Activated naive CD8-positive, alpha-beta T cell treated with anti-CD3 and anti-CD28 coated beads, Interleukin-2, amount 10 ng/mL, durations not matched to agents 7 days and 5 days (primary cell): Measurements from ENCODE around the gene ACTA2. TPM values are rescaled to one million over a fixed set of nuclear protein-coding genes. Genes with fewer than 3 reads are reported as not detected.

Experiments
- ATAC-seq: fragments of 150-1000 bp; cut with Tn5 transposase; one replicate; pipeline ENCODE4 v1.10.0; 2021; ENCODE audit warnings: low read depth, moderate library complexity
- POLR2A ChIA-PET: fragments of 350-600 bp; sonication (Branson Sonifier 250); formaldehyde crosslinking; loops from one replicate; lab custom pipeline; 2021; ENCODE audit warnings: antibody characterized with exemption; lab: Charles Lee
- DNase-seq: peaks from one replicate; pipeline ENCODE4 v3.0.0; 2021
- H3K27ac Mint-ChIP-seq: one replicate; pipeline ENCODE4 v1.8.0; 2022; ENCODE audit warnings: mild to moderate bottlenecking, mixed read lengths
- H3K27me3 Mint-ChIP-seq: one replicate; pipeline ENCODE4 v1.8.0; 2022; ENCODE audit warnings: mild to moderate bottlenecking, moderate library complexity, mixed read lengths
- H3K36me3 Mint-ChIP-seq: one replicate; pipeline ENCODE4 v1.8.0; 2021; ENCODE audit warnings: mild to moderate bottlenecking, mixed read lengths
- H3K4me1 Mint-ChIP-seq: one replicate; pipeline ENCODE4 v1.8.0; 2021; ENCODE audit warnings: mixed read lengths
- H3K4me3 Mint-ChIP-seq: one replicate; pipeline ENCODE4 v1.8.0; 2022; ENCODE audit warnings: mild to moderate bottlenecking, moderate library complexity, mixed read lengths
- H3K9me3 Mint-ChIP-seq: one replicate; pipeline ENCODE4 v1.8.0; 2021; ENCODE audit warnings: mixed read lengths
- total RNA-seq, 2 experiments: library from RNA; stranded (reverse); gene quantifications; one replicate each; pipeline ENCODE4 v1.2.3, GENCODE V29; 2021

ACTA2 gene
- total RNA-seq, 2 experiments from 2014 or later: 11.0 to 13.8 TPM

DNA sequence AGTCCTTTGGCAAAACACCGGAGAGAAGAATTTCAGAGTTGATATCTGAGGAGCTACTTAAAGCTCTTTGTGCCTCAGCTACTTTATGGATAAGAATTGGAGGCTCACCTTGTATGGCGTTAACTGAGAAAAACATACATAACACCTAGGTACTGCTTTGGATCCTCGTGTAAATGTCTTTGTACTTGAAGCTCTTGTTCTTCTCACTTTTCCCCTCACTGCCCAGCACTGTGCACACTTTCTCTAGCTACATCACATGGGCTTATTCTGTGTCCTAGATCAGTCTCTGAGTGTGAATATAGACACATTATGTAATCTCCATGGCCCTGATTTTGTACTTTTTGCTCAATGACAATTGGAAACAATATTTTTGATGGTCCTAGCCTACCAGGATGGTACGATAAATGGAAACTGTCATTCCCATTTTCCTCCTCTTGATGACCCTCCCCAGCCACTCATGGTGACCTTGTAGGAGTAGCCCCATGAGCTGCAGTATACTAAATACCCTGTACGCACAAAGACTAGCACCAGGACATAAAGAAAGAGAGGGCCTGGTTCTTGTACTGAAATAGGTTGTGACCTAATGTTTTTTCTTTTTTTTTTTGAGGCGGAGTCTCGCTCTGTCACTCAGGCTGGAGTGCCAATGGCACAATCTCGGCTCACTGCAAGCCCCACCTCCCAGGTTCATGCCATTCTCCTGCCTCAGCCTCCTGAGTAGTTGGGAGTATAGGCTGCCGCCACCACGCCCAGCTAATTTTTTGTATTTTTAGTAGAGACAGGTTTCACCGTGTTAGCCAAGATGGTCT, 50.4 kb downstream of the ACTA2 start:
- Mint-ChIP-seq H3K9me3 (no peaks in the 10 kb centered on the region), H3K4me1 (peaks cover 36% of the 10 kb centered on the region), H3K27me3 (no peaks in the 10 kb centered on the region), H3K36me3 (peaks cover 58% of the 10 kb centered on the region), H3K27ac (peak overlapping the region; percentile 60), H3K4me3 (no peak overlapping the region)
- DNase-seq (no peak), ATAC-seq (no peak)
- POLR2A ChIA-PET: interaction anchor here (2.9 kb wide), 1 partner anchor 22 kb away, joined by 18 read pairs; the partner anchor contains the start of gene STAMBPL1

DNA sequence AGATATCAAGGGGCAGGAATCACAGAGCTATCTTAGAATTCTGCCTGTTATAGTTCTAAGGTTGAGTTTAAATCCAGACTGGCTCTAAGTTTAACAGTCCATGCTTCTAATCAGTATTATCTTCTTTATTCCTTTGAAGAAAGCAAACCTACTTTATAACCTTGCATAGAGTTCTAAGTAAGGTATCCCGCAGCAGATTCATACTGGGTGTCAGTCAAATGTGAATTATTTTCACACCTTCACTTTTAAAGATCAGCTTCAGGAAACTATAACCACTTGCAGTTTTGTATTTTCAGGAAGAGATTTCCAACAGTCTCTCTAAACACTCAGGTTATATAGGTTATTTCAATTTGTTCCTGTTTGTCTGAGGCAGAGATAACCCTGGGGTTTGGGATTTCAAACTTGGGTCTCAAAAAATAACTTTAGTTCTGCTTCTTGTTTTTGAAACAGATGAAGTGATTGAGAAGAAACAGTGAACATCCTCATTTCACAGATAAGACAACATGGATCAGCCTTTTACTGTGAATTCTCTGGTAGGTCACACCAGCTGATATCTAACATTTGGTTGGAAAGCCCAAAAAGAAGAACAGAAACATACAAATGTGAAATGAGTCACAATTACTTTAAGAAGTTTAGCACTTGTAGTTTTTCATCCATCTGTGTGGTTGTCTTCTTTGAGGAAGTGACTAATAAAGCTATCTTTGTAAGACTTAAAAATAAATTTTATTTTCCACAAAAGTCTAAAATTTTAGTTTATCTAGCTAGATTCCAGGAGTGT, 51.2 kb downstream of the ACTA2 start:
- H3K4me1 Mint-ChIP-seq: peaks cover 39% of the 10 kb centered on the region
- peaks cover 57% of the 10 kb centered on the region for H3K36me3 Mint-ChIP-seq

DNA sequence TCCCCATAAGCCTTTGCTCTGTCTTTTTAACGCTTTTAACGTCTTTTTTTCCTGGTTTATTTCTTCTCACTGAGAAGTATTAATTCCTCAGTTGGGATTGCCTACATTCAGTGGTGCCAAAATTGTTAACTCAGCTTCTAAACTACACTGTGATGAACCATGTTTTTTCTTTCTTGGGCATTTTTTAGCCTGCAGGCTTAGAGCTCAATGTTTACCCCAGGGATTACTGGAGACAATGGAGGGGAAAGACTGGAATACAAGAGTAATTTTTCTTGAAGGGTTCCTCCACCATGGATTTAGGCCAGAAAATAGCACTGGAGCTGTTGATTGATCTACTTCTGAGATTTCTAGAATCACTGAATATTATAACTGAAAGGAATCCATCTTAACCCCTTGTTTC, 52.7 kb downstream of the ACTA2 start:
- H3K27me3 Mint-ChIP-seq: no peaks in the 10 kb centered on the region
- no peak overlapping the region for H3K27ac Mint-ChIP-seq
- H3K4me3 Mint-ChIP-seq: no peak overlapping the region
- no peaks in the 10 kb centered on the region for H3K9me3 Mint-ChIP-seq
- H3K4me1 Mint-ChIP-seq: peaks cover 51% of the 10 kb centered on the region
- peaks cover 58% of the 10 kb centered on the region for H3K36me3 Mint-ChIP-seq
- POLR2A ChIA-PET: interaction anchor here (0.6 to 2.9 kb wide), 3 partner anchors 18 to 396 kb away, joined by 3 to 18 read pairs (median 3); partner anchors contain the start of gene STAMBPL1
- no peak for DNase-seq
- ATAC-seq: no peak

More for the DNA sequence above, 51.2 kb downstream of the ACTA2 start:
- H3K9me3 Mint-ChIP-seq: no peaks in the 10 kb centered on the region
- no peaks in the 10 kb centered on the region for H3K27me3 Mint-ChIP-seq
- H3K27ac Mint-ChIP-seq: peak overlapping the region; percentile 60
- DNase-seq (no peak), ATAC-seq (peak; percentile 39)
- POLR2A ChIA-PET: interaction anchor here (2.9 kb wide), 1 partner anchor 22 kb away, joined by 18 read pairs; the partner anchor contains the start of gene STAMBPL1
- H3K4me3 Mint-ChIP-seq: peak overlapping the region; percentile 33

DNA sequence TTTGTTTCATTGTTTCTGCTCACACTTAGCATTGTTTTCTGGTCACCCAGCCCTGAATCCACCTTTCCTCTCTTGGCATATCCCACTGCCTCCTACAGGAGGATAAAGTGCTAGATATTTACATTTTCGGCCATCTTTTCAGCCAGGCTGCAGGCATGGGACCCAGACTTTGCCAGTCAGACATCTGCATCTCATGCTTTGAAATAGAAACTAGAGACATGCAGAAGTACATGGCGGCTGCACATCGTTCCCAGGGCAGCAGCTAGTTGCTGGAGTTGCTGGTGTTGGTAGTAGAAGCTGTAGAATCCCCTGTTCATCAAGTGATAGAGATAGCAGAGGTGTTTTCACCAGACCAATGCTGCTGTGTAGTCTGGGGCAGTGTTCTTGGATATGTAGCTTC, 53.8 kb downstream of the ACTA2 start:
- POLR2A ChIA-PET: no interaction called here
- ATAC-seq (no peak), DNase-seq (no peak)
- peaks cover 57% of the 10 kb centered on the region for H3K36me3 Mint-ChIP-seq
- H3K4me3 Mint-ChIP-seq: no peak overlapping the region
- no peaks in the 10 kb centered on the region for H3K27me3 Mint-ChIP-seq
- no peak overlapping the region for H3K27ac Mint-ChIP-seq
- H3K4me1 Mint-ChIP-seq: peaks cover 55% of the 10 kb centered on the region
- H3K9me3 Mint-ChIP-seq: no peaks in the 10 kb centered on the region

DNA sequence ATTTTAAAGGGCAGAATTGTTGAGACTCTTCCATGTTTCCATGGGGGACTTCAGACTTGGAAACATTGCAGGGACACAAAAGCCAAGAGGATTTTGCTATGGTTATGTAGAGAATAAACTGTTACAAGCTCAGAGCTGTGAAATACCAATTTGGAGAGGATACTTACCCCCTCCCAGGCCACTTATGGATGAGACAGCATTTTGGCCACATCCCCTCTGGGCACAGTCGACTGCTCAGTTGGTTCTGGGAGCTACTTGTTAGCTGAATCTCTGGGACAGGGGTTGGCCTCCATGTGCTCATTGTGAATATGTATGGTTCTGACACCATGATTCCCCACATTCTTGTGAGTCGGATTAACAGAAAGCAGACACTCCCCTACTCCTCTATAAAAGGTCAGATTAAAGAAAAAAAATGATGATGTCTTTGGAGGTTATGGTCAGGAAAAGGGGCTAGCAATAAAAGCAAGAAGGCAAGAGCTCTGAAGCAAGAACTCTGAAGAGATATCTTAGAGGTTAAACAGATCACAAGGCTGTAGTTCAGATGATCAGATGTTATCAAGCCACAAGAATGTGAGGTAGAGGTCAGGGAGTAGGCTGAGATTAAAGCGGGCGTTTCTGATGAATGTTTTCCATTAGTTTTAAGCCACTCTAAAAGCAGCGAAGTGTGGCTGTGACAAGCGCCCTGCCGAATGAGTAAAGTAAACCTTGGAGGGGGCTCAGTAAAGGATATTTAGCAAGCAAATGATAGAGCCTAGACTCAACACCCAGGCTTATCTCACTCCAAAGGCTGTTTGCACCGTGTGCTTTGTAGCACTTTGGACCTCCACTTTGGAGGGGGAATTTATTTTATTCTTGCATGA, 55.3 kb downstream of the ACTA2 start:
- POLR2A ChIA-PET: interaction anchor here (1.5 kb wide), 1 partner anchor 17 kb away, joined by 4 read pairs; the partner anchor contains the start of gene STAMBPL1
- H3K27ac Mint-ChIP-seq: peak overlapping the region; percentile 55
- H3K9me3 Mint-ChIP-seq: no peaks in the 10 kb centered on the region
- peaks cover 51% of the 10 kb centered on the region for H3K36me3 Mint-ChIP-seq
- no peak for DNase-seq
- H3K4me3 Mint-ChIP-seq: peak overlapping the region; percentile 39
- ATAC-seq: peak; percentile 49
- no peaks in the 10 kb centered on the region for H3K27me3 Mint-ChIP-seq
- H3K4me1 Mint-ChIP-seq: peaks cover 56% of the 10 kb centered on the region

DNA sequence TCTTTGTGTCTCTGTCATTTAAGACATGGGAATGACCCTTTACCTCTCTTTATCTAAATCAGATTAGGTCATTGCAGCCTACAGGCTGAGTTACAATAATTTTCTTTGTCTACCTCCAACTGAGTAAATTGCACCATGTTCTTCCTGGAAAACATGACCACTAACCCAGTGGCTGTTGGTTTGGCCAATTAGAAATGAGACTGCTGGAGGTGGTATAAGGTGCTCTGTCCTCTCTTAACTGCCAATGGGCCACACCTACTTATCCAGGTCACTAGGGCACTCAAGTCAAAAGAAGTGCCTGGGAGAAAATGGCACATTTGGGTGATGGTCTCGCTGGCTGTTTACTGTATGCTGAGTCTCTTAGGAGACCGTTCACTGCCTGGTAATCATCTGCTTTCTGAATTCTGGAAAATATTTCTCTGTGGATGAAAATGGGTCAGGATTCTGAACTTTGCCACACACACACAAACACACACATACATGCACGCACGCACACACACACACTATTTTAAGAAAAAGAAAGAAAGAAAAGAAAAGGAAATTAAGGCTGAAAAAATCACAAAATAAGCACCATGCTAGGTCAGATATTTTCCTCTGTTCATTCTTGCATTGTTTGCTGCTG, 56.1 kb downstream of the ACTA2 start:
- Mint-ChIP-seq H3K9me3 (no peaks in the 10 kb centered on the region), H3K4me1 (peaks cover 53% of the 10 kb centered on the region), H3K36me3 (peaks cover 48% of the 10 kb centered on the region), H3K27ac (no peak overlapping the region), H3K27me3 (no peaks in the 10 kb centered on the region), H3K4me3 (peak overlapping the region; percentile 37)
- POLR2A ChIA-PET: interaction anchor here (1.5 kb wide), 1 partner anchor 16 kb away, joined by 4 read pairs; the partner anchor contains the start of gene STAMBPL1
- ATAC-seq (peak; percentile 31), DNase-seq (no peak)

DNA sequence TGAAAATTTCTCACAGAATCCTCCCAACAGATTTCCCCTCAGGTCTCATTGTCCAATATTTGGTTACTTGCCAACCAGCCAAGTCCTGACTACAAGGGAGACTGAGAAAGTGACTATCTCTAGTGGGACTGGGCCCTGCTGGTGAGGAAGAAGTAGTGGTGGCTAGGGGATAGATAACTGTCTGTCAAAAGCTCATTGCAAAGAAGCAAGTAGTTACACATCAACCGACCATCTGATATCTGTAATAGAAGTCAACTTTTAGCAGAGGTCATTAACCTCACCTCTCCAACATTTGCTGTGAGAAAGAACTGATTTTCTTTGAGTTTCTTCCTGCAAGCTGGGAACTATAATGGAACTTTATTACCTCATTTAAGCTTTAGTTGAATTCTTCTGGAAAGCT, 57.3 kb downstream of the ACTA2 start:
- Mint-ChIP-seq H3K9me3 (no peaks in the 10 kb centered on the region), H3K4me3 (no peak overlapping the region), H3K27me3 (no peaks in the 10 kb centered on the region), H3K27ac (no peak overlapping the region), H3K4me1 (peaks cover 48% of the 10 kb centered on the region), H3K36me3 (peaks cover 48% of the 10 kb centered on the region)
- POLR2A ChIA-PET: interaction anchor here (1.6 kb wide), 1 partner anchor 15 kb away, joined by 5 read pairs; the partner anchor contains the start of gene STAMBPL1
- ATAC-seq: no peak
- no peak for DNase-seq

DNA sequence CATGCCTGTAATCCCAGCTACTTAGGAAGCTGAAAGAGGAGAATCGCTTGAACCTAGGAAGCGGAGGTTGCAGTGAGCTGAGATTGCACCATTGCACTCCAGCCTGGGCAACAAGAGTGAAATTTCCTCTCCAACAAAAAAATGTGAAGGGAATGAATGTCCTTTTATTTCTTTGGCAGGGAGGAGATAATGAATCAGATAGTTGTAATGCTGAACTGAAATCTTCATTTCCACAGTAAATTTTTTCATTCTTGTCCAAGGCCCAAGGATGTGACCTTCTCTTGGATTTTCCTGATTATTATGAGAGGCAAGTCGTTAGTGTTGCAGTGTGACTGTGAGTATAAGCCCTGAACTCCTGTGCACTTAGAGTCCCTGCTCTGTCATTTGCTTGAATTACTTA, 59.0 kb downstream of the ACTA2 start:
- Mint-ChIP-seq H3K27me3 (no peaks in the 10 kb centered on the region), H3K9me3 (no peaks in the 10 kb centered on the region), H3K27ac (no peak overlapping the region), H3K4me3 (no peak overlapping the region), H3K36me3 (peaks cover 49% of the 10 kb centered on the region), H3K4me1 (peaks cover 51% of the 10 kb centered on the region)
- no peak for ATAC-seq
- POLR2A ChIA-PET: no interaction called here
- DNase-seq: no peak

DNA sequence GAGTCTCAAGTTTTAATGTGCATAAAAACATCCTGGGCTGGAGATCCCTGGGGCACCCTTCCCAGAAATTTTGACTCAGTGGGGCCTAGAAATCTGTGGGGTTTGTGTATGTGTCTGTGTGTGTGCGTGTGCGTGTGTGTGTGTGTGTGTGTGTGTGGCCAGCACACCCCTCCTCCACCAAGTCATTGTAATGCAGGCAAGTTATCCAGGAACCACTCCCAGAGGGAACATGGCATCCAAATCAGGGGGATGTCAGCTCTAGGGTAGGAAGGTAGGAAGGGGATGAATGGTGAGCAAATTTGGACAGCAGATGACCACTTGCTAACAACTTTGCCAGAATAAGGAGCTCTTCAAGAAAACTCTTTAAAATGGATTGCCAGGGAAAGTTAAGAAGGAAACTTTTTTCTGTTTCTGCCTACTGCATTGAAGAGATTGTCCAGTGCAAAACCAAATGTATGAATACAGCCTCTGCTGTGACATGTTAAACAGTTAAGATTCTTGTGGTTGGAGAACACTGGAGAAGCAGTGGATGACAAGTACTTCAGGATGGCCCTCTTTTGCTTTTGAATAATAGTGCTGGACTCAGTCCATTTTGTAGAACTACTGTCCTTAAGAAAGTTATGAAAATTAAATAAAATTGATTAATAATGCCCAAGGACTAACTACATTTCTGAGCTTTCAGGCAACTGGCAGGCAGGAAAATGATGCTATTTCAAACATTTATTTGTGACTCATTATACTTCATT, 60.2 kb downstream of the ACTA2 start:
- no peak for DNase-seq
- POLR2A ChIA-PET: no interaction called here
- Mint-ChIP-seq H3K27ac (peak overlapping the region; percentile 17), H3K4me1 (peaks cover 56% of the 10 kb centered on the region), H3K9me3 (no peaks in the 10 kb centered on the region), H3K4me3 (no peak overlapping the region), H3K27me3 (no peaks in the 10 kb centered on the region), H3K36me3 (peaks cover 51% of the 10 kb centered on the region)
- ATAC-seq: no peak

DNA sequence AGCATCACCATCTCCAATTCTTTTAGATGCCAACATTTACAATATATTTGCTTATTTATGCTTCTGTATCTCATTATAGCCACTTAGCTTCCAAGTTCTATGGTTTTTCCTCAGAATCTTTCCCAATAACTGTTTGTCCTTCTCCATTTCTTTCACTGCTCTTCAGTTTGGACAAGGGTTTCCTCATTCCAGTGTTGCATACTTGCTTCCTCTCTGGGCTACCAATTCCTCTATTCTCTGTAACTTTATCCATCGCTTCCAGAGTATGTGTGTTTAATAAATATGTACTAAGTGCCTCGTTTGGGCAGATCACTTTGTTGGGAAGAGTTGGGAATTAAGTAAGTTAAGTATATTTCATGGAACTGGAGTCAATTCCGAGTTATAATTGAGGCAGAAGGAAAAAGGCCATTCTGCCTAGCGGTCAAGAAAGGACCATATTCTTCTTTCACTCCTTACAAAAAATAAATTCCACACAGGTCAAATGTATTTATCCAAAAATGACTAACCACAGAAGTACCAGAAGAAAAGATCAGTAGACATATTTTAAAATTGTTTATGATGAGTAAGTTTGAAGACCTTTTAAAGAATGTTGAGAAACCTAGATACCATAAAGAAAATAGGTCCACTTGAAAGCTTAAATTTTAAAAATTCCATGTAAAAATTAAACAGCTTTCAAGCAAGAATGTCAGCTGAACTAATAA, 61.7 kb downstream of the ACTA2 start:
- no peak overlapping the region for H3K4me3 Mint-ChIP-seq
- no peak overlapping the region for H3K27ac Mint-ChIP-seq
- no peaks in the 10 kb centered on the region for H3K27me3 Mint-ChIP-seq
- POLR2A ChIA-PET: no interaction called here
- DNase-seq (no peak), ATAC-seq (no peak)
- H3K9me3 Mint-ChIP-seq: no peaks in the 10 kb centered on the region
- H3K36me3 Mint-ChIP-seq: peaks cover 45% of the 10 kb centered on the region
- H3K4me1 Mint-ChIP-seq: peaks cover 52% of the 10 kb centered on the region

DNA sequence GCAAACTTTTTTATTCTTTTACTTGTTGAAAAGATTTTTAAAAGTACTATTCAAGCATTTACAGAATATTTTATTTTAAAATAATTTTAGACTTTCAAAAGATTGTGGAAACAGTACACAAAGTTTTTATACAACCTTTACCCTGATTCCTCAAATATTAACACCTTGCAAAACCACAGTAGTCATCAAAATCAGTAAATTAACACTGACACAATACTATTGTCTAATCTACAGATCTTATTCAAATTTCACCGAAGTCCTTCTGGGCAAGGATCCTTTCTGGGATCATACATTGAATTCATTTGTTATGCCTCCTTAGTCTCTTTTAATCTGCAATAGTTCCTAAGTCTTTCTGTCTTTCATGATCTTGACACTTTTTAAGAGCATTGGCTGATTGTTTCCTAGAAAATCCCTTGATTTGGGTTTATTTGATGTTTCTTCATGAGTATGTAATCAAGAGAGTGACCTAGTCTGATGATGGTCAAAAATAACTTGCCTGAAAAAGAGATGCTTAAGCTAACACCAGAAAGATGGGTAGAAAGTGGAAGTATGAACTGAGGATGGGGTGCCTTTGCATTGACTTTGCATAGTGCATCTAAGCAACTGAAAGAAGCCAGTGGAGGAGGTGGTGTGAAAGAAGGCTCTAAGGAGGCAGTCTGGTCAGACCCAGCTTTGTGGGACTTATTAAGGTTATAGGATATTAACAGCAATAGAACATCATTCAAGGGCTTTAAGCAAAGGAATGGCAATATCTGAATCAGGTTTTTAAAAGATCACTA, 62.8 kb downstream of the ACTA2 start:
- POLR2A ChIA-PET: interaction anchor here (1.1 kb wide), 1 partner anchor 10 kb away, joined by 3 read pairs; no protein-coding TSS in a partner anchor
- ATAC-seq (no peak), DNase-seq (no peak)
- peaks cover 52% of the 10 kb centered on the region for H3K4me1 Mint-ChIP-seq
- no peak overlapping the region for H3K27ac Mint-ChIP-seq
- no peaks in the 10 kb centered on the region for H3K9me3 Mint-ChIP-seq
- peaks cover 45% of the 10 kb centered on the region for H3K36me3 Mint-ChIP-seq
- no peaks in the 10 kb centered on the region for H3K27me3 Mint-ChIP-seq
- no peak overlapping the region for H3K4me3 Mint-ChIP-seq
